ENCODE results near the gene CELF4.

DNA sequence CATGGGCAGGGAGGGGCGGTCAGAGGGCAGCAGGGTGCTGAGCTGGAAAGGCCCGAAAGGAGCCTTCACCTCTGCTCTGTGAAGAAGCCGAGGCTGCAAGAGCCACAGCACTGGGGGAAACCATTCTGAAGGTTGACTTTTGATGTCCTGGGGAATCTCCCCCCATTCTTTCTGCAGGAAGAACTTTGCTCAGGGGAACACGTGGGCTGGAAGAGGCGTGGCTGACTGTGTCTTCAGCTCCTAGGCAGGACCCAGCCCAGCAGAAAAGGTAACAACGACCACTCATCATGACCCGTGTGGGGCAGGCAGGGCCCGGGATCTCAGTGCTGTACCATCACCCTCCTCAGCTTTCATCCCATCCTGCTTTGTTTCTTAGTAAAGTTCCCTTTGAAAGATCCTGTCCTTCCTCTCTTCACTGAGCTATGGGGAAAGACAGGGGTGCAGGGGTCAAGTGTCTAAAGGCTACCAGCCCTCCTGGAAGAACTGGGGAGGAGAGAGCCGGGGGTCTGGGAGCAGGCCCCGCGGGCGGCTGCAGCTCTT is 312.7 kb downstream of the CELF4 start:
- TF ChIP-seq GATA2 (IDR thresholded peaks at IDR 0.05; ENCODE audit: low read depth, low read length) (no peak), GATA3 (IDR thresholded peaks at IDR 0.05; ENCODE audit: low read depth, low read length) (no peak)

All from SH-SY5Y (cell line).